ENCODE data around the gene PELI1.

GRCh38 chr2:64128406-64128805 lies 15.8 kb downstream of the PELI1 start:
- TF ChIP-seq POLR2A (IDR thresholded peaks at IDR 0.05) (no peak), POLR2AphosphoS5 (IDR thresholded peaks at IDR 0.05; ENCODE audit: insufficient read depth in 1 of 2, low read depth in 1 of 2) (no peak)
- TF ChIP-seq, protein P1, sequence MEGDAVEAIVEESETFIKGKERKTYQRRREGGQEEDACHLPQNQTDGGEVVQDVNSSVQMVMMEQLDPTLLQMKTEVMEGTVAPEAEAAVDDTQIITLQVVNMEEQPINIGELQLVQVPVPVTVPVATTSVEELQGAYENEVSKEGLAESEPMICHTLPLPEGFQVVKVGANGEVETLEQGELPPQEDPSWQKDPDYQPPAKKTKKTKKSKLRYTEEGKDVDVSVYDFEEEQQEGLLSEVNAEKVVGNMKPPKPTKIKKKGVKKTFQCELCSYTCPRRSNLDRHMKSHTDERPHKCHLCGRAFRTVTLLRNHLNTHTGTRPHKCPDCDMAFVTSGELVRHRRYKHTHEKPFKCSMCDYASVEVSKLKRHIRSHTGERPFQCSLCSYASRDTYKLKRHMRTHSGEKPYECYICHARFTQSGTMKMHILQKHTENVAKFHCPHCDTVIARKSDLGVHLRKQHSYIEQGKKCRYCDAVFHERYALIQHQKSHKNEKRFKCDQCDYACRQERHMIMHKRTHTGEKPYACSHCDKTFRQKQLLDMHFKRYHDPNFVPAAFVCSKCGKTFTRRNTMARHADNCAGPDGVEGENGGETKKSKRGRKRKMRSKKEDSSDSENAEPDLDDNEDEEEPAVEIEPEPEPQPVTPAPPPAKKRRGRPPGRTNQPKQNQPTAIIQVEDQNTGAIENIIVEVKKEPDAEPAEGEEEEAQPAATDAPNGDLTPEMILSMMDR (IDR thresholded peaks at IDR 0.05) = no peak

Data from vagina (tissue), 2 donors.